NCI-H748 (cell line): Measurements from ENCODE around the gene CPAMD8.

Experiments used
- DNase-seq: peaks from one replicate; lab custom pipeline; 2025; ENCODE audit not compliant: unreplicated experiment; lab: John Stamatoyannopoulos, UW

The CPAMD8 gene

GRCh38 chr19:16849168-16849567 lies 177.4 kb downstream of the CPAMD8 start:
- DNase-seq: no peak

GRCh38 chr19:16847430-16847829 lies 179.2 kb downstream of the CPAMD8 start:
- no peak for DNase-seq

GRCh38 chr19:16846901-16847300 lies 179.7 kb downstream of the CPAMD8 start:
- DNase-seq: no peak
